SHP77 treated with DMSO at 0.1 percent for 48 hours (cell line): ENCODE data around the gene CCIN.

ENCODE experiments used
- DNase-seq: peaks from one replicate; lab custom pipeline; 2025; lab: John Stamatoyannopoulos, UW

The CCIN gene

GRCh38 chr9:36191290-36191645, 22.1 kb downstream of the CCIN start:
- DNase-seq, result no peak

GRCh38 chr9:36191686-36192085, 22.5 kb downstream of the CCIN start:
- DNase-seq, result no peak

- no peak for DNase-seq
Observed at GRCh38 chr9:36192196-36192595, 23.0 kb downstream of the CCIN start.

GRCh38 chr9:36193023-36193422, 23.8 kb downstream of the CCIN start:
- DNase-seq, result no peak

- DNase-seq, result no peak
Observed at GRCh38 chr9:36194326-36195000, 25.3 kb downstream of the CCIN start.

- DNase-seq, result no peak
Observed at GRCh38 chr9:36204906-36205547, 35.8 kb downstream of the CCIN start.

- DNase-seq, result no peak
Observed at GRCh38 chr9:36207016-36207415, 37.8 kb downstream of the CCIN start.

- DNase-seq, result no peak
Observed at GRCh38 chr9:36207546-36208012, 38.4 kb downstream of the CCIN start.

- no peak for DNase-seq
Observed at GRCh38 chr9:36208521-36209253, 39.5 kb downstream of the CCIN start.

- DNase-seq, result no peak
Observed at GRCh38 chr9:36210722-36211121, 41.5 kb downstream of the CCIN start.

GRCh38 chr9:36211510-36211909, 42.3 kb downstream of the CCIN start:
- DNase-seq, result no peak

- DNase-seq, result no peak
Observed at GRCh38 chr9:36213387-36213786, 44.2 kb downstream of the CCIN start.

- DNase-seq, result no peak
Observed at GRCh38 chr9:36213989-36214388, 44.8 kb downstream of the CCIN start.

GRCh38 chr9:36214571-36214970, 45.4 kb downstream of the CCIN start:
- no peak for DNase-seq

GRCh38 chr9:36217256-36217968, 48.2 kb downstream of the CCIN start:
- no peak for DNase-seq

GRCh38 chr9:36218011-36218410, 48.8 kb downstream of the CCIN start:
- DNase-seq, result no peak

GRCh38 chr9:36218411-36218901, 49.3 kb downstream of the CCIN start:
- no peak for DNase-seq
